HL-60/S4 treated with phorbol 12-myristate 13-acetate at 8.2 ng/mL for 4 days and 3 days (cell line): Measurements from ENCODE around the gene CCL25.

Source experiments
- in situ Hi-C: fragments of 300-500 bp; cut with MboI; formaldehyde crosslinking; loops from 2 replicates; pipeline ENCODE4 v1.15.0; 2022; ENCODE audit warnings: low sequenced_read_pairs

The CCL25 gene

GRCh38 chr19:8109455-8109854 lies 56.9 kb downstream of the CCL25 start:
- in situ Hi-C loops = no loop called here

DNA sequence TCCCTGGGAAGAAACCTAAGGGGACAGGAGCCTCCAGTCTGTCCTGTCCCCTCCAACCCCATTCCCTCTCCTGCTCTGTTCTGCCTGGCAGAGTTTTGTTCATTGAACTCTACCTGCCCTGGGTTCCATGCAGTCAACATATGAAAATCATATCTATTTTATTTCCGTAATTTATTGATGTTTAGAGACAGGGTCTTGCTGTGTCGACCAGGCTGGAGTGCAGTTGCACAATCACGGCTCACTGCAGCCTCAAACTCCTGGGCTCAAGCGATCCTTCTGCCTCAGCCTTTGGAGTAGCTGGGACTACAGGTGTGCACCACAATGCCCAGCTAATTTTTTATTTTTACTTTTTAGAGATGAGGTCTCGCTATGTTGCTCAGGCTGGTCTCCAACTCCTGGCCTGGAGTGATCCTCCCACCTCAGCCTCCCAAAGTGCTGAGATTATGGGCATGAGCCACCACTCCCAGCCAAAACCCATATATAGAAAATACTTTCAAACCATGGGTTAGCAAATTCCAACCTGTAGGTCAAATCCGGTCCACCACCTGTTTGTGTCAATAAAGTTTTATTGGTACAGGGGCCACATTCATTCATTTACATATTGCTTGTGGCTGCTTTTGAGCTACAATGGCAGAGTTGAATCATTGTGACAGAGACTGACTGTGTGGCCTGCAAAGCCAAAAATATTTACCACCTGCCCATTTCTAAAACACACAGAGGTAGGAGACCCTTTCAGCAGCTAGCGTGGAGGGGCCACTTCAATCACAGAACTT lies 57.5 kb downstream of the CCL25 start:
- in situ Hi-C loops = no loop called here

DNA sequence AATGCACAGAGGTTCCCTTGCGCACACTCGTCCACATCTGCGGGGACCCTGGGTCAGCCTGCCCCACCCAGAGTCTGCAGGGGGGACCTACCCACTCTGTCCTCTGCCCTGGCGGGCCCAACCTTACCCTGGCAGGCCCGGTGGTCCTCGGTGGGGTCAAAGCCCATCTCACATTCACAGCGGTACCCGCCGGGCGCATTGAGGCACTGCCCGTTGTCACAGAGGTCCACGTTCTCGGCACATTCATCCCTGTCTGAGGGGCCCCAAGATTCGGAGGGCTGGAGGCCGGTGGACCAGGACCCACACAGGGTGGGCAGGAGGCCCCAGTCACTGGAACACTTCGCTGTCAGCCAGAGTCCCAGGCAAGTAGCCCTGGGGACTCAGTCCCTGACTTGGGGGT lies 58.4 kb downstream of the CCL25 start:
- in situ Hi-C loops = no loop called here

- in situ Hi-C loops = no loop called here
Measured at GRCh38 chr19:8111376-8111775, 58.8 kb downstream of the CCL25 start.
